Astrocyte of the cerebellum (primary cell): Measurements from ENCODE around the gene LENG9.

Experiments used
- DNase-seq: peaks from one replicate; pipeline ENCODE4 v3.0.0-alpha.2; 2011; ENCODE audit warnings: low read depth
- H3K4me3 ChIP-seq: 2 replicates; pipeline ENCODE4 v1.5.1; 2011; ENCODE audit warnings: mild to moderate bottlenecking, low read depth, low read length, moderate library complexity
- in situ Hi-C: cut with HindIII; loops from 2 replicates; pipeline ENCODE4 v1.10.0; 2017; ENCODE audit warnings: low sequenced_read_pairs
- TF ChIP-seq, protein P1 (sequence below): IDR thresholded peaks from 2 replicates; pipeline ENCODE4 v1.5.1; 2012; ENCODE audit warnings: low read length, low read depth, moderate library complexity, mild to moderate bottlenecking; ENCODE audit errors: missing control alignments

Gene LENG9

DNA sequence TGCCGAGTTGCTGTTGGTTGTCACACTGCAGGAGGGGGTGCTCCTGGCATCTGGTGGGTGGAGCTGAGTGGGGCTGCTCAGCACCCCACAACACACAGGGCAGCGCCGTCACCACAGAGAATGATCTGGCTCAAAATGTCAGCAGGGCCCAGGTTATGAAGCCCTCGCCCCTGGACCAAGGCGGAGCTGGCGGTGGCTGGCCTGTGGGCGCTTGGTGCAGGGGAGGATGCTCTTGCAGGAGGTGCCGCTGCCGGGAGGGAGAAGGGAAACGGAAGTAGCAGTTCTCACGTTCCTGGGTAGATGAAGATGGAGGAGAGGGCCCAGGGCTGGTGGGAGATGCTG lies 28.7 kb downstream of the LENG9 start:
- in situ Hi-C loops: no loop called here
- no peak overlapping the region for H3K4me3 ChIP-seq
- TF ChIP-seq, protein P1, sequence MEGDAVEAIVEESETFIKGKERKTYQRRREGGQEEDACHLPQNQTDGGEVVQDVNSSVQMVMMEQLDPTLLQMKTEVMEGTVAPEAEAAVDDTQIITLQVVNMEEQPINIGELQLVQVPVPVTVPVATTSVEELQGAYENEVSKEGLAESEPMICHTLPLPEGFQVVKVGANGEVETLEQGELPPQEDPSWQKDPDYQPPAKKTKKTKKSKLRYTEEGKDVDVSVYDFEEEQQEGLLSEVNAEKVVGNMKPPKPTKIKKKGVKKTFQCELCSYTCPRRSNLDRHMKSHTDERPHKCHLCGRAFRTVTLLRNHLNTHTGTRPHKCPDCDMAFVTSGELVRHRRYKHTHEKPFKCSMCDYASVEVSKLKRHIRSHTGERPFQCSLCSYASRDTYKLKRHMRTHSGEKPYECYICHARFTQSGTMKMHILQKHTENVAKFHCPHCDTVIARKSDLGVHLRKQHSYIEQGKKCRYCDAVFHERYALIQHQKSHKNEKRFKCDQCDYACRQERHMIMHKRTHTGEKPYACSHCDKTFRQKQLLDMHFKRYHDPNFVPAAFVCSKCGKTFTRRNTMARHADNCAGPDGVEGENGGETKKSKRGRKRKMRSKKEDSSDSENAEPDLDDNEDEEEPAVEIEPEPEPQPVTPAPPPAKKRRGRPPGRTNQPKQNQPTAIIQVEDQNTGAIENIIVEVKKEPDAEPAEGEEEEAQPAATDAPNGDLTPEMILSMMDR: no peak
- no peak for DNase-seq

- in situ Hi-C loops: no loop called here
- no peak for DNase-seq
- no peak overlapping the region for H3K4me3 ChIP-seq
- TF ChIP-seq, protein P1: no peak
Observed at GRCh38 chr19:54434112-54434872, 29.3 kb downstream of the LENG9 start.

DNA sequence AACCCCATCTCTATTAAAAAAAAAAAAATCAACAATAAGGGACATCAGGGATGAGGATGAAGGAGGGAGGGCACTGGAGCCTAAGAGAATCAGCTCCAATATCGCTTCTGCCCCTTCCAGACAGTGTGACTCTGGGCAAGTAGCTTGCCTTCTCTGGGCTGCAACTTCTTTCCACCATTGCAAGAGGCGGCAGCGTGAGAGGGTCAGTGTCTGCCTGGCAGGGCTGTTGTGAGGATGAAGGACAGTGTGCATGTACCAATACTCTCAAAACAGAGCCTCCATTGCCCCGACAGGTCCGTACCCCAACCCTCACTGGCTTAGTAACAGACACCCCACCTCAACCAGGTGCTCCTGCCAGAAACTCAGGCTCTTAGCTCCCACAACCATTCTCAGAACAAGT lies 29.9 kb downstream of the LENG9 start:
- DNase-seq: no peak
- no peak overlapping the region for H3K4me3 ChIP-seq
- TF ChIP-seq, protein P1: no peak
- in situ Hi-C loops: no loop called here

DNA sequence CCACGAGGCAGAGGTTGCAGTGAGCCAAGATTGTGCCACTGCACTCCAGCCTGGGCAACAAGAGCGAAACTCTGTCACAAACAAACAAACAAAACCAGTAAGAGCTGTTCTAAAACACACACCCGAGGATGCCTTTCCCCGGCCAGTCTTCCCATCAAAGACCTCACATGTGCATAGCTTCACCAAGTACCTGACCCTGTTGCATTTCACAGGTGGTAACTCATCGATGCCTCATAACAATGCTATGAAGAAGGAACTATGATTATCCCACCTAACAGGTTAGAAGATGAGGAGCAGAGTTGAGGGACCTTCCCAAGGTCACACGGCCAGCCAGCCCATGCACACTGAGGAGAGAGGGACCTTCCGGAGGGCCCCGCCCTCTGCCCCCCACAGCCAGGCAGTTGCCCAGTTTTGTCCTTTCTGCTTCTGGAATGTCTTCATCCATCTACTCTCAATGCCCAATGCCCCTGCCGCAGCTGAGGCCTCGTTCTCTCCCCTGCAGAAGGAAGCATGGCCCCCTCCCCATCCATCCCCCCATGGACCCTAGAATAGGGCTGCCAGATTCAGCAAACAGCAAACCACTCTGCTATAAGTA lies 31.3 kb downstream of the LENG9 start:
- no peak for DNase-seq
- in situ Hi-C loops: no loop called here
- TF ChIP-seq, protein P1: no peak
- no peak overlapping the region for H3K4me3 ChIP-seq

DNA sequence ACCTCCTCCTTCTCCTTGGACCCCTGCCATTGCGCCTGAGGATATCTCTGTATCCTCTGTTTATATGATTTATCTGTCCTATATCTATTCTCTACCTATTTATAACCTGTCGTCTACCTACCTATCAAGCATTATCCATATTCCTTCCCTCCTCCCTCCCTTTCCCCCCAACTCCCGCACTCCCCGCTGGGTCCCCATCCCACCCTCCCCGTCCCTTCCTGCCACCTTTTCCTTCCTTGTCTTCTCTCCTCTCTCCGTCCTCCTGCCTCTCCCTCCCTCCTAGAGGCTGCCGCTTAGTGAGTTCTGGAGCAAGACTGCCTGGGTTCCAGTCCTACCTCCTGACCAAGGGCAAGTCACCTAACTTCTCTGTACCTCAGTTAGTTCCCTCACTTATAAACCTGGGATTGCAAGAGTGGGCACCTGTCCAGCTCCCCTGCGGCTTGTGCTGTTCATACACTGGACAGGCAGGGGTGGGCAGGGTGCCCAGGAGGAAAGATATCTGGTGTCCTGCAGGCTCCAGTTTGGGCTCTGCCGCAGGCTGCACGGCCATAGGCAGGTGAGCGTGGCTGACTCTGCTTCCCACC lies 32.2 kb downstream of the LENG9 start:
- in situ Hi-C loops: no loop called here
- TF ChIP-seq, protein P1: no peak
- no peak overlapping the region for H3K4me3 ChIP-seq
- DNase-seq: no peak

DNA sequence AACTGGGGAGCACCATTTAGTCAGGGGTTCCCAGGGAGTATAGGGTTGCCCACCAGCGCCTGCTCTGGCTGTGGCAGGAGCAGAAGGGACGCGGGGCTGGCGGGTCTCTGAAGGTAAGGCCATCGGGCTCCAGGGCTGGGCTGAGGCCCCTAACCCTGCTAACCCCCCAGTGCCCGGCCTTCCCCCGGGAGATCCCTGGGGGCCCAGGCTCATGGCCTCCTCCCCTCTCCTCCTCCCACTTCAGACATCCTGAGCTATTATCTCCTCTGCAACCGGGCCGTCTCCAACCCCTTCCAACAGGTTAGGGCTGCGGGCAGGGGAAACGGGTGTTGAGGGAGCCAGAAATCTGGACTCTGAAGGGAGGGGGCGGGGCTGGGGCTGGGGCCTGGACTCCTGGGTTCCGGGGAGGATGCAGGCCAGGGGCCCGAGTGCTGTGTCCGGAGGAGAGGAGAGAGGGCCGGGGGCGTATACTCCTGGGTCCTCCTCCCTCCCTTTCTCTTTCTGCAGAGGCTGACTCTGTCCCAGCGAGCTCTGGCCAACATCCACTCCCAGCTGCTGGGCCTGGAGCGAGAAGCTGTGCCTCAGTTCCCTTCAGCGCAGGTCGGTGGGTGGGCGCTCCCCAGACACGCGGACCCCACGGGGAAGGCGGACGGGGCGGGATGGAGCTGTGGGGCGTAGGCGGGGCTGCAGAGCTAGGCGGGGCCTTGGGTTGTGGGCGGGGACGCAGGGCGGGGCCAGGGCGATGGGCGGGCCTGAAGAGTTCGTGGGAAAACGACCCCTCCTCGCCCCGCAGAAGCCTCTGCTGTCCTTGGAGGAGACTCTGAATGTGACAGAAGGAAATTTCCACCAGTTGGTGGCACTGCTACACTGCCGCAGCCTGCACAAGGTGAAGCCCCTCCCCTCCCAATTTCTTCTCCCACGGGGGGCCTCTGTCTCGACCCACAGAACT lies 33.0 kb downstream of the LENG9 start:
- no peak for DNase-seq
- in situ Hi-C loops: no loop called here
- no peak overlapping the region for H3K4me3 ChIP-seq
- TF ChIP-seq, protein P1: no peak
